Loucy (cell line): ENCODE data around the gene ARSH.

Experiments used
- H2AFZ ChIP-seq: fragments of 200-600 bp; sonication (generic); 2 replicates; pipeline ENCODE4 v1.6.0; 2016; ENCODE audit warnings: antibody characterized with exemption, mild to moderate bottlenecking, low read length, moderate library complexity
- H3F3A ChIP-seq: fragments of 200-600 bp; 2 replicates; pipeline ENCODE4 v1.6.0; 2016; ENCODE audit warnings: antibody characterized with exemption, low read depth, mild to moderate bottlenecking
- H3K27me3 ChIP-seq: fragments of 200-600 bp; sonication (generic); 2 replicates; pipeline ENCODE4 v1.6.1; 2014; ENCODE audit warnings: low read length, mild to moderate bottlenecking; ENCODE audit not compliant: insufficient read depth, poor library complexity, severe bottlenecking
- H3K36me3 ChIP-seq: fragments of 200-600 bp; sonication (generic); 2 replicates; pipeline ENCODE4 v1.6.1; 2016; ENCODE audit warnings: low read length; ENCODE audit not compliant: insufficient read depth
- H3K4me1 ChIP-seq: fragments of 200-600 bp; sonication (generic); 2 replicates; pipeline ENCODE4 v1.5.1; 2014; ENCODE audit warnings: low read length, mild to moderate bottlenecking; ENCODE audit not compliant: insufficient read depth, poor library complexity, severe bottlenecking
- H3K4me2 ChIP-seq: fragments of 200-600 bp; sonication (generic); 2 replicates; pipeline ENCODE4 v1.6.0; 2014; ENCODE audit warnings: antibody characterized with exemption, low read length, low read depth, mild to moderate bottlenecking; ENCODE audit not compliant: poor library complexity, severe bottlenecking
- H3K4me3 ChIP-seq: fragments of 200-600 bp; sonication (generic); 2 replicates; pipeline ENCODE4 v1.5.1; 2014; ENCODE audit warnings: low read length, mild to moderate bottlenecking, mixed read lengths; ENCODE audit not compliant: poor library complexity, severe bottlenecking
- H3K79me2 ChIP-seq: fragments of 200-600 bp; sonication (generic); 2 replicates; pipeline ENCODE4 v1.6.1; 2014; ENCODE audit warnings: low read length; ENCODE audit not compliant: insufficient read depth
- H3K9ac ChIP-seq: fragments of 200-600 bp; sonication (generic); 2 replicates; pipeline ENCODE4 v1.6.0; 2014; ENCODE audit warnings: mild to moderate bottlenecking, low read depth, low read length, moderate library complexity; ENCODE audit not compliant: poor library complexity, severe bottlenecking
- H3K9me2 ChIP-seq: fragments of 200-600 bp; sonication (generic); replicated peaks from 2 replicates; pipeline ENCODE4 v1.6.1; 2016; ENCODE audit warnings: low read depth, low read length, mixed read lengths
- H3K9me3 ChIP-seq: fragments of 200-600 bp; sonication (generic); 2 replicates; pipeline ENCODE4 v1.6.1; 2014; ENCODE audit warnings: mild to moderate bottlenecking, antibody characterized with exemption, low read length, low read depth; ENCODE audit not compliant: insufficient read depth
- H4K20me1 ChIP-seq: fragments of 200-600 bp; sonication (generic); 2 replicates; pipeline ENCODE4 v1.6.0; 2014; ENCODE audit warnings: antibody characterized with exemption, low read length, mild to moderate bottlenecking; ENCODE audit not compliant: insufficient read depth, poor library complexity, severe bottlenecking
- EZH2phosphoT487 ChIP-seq: fragments of 200-600 bp; IDR thresholded peaks from 2 replicates; pipeline ENCODE4 v1.6.1; 2018; ENCODE audit warnings: antibody characterized with exemption, mild to moderate bottlenecking, moderate library complexity, borderline replicate concordance
- TF ChIP-seq, protein P1 (sequence below): fragments of 200-600 bp; sonication (generic); conservative IDR thresholded peaks from 2 replicates; pipeline ENCODE4 v1.5.1; 2014; ENCODE audit warnings: mild to moderate bottlenecking, antibody characterized with exemption, low read length

Gene ARSH

DNA sequence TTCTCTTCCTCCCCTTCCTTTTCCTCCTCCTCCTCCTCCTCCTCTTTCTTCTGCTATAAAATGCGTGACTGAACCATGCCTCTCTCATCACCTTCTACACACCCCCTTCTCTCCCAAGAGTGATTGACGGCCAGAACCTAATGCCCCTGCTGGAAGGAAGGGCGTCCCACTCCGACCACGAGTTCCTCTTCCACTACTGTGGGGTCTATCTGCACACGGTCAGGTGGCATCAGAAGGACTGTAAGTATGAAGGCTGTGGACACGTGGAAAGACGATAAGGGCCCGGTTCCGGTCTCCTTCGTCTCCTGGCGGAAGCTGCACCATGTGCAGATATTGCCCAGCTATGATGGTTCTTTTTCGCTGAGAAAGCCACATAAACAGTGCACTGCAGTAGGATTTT lies 22.8 kb downstream of the ARSH start:
- H3K27me3 ChIP-seq = no peaks in the 10 kb centered on the region
- H3K9me3 ChIP-seq = no peaks in the 10 kb centered on the region
- no peaks in the 10 kb centered on the region for H3K36me3 ChIP-seq
- no peak overlapping the region for H3K4me2 ChIP-seq
- H3F3A ChIP-seq = no peaks in the 10 kb centered on the region
- H3K9me2 ChIP-seq = no peaks in the 10 kb centered on the region
- TF ChIP-seq, protein P1, sequence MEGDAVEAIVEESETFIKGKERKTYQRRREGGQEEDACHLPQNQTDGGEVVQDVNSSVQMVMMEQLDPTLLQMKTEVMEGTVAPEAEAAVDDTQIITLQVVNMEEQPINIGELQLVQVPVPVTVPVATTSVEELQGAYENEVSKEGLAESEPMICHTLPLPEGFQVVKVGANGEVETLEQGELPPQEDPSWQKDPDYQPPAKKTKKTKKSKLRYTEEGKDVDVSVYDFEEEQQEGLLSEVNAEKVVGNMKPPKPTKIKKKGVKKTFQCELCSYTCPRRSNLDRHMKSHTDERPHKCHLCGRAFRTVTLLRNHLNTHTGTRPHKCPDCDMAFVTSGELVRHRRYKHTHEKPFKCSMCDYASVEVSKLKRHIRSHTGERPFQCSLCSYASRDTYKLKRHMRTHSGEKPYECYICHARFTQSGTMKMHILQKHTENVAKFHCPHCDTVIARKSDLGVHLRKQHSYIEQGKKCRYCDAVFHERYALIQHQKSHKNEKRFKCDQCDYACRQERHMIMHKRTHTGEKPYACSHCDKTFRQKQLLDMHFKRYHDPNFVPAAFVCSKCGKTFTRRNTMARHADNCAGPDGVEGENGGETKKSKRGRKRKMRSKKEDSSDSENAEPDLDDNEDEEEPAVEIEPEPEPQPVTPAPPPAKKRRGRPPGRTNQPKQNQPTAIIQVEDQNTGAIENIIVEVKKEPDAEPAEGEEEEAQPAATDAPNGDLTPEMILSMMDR = no peak
- TF ChIP-seq EZH2phosphoT487 = no peak
- no peak overlapping the region for H2AFZ ChIP-seq
- H3K9ac ChIP-seq = no peak overlapping the region
- no peaks in the 10 kb centered on the region for H3K79me2 ChIP-seq
- no peaks in the 10 kb centered on the region for H4K20me1 ChIP-seq
- no peak overlapping the region for H3K4me3 ChIP-seq
- H3K4me1 ChIP-seq = no peaks in the 10 kb centered on the region

DNA sequence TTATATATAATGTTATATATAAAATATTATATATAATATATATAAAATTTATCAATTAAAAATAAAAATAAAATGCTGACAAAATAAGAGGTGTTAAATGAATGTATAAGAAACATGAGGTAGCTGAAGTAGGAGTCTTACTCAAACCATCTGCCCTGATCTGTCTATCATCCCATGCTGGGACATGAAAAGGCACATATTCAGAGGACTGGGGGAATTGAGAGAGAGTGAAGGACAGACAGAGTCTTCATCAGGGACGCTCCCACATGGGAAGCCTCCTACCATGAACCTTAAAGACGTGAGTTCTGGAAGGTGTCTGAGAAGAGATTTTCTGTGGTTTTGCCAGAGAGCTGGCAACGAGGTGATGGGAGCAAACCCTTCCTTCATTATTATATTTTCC lies 30.9 kb downstream of the ARSH start:
- no peaks in the 10 kb centered on the region for H4K20me1 ChIP-seq
- H3K9me2 ChIP-seq = no peaks in the 10 kb centered on the region
- H3F3A ChIP-seq = no peaks in the 10 kb centered on the region
- no peaks in the 10 kb centered on the region for H3K79me2 ChIP-seq
- TF ChIP-seq EZH2phosphoT487 = no peak
- TF ChIP-seq, protein P1 = no peak
- H3K9me3 ChIP-seq = no peaks in the 10 kb centered on the region
- H3K27me3 ChIP-seq = no peaks in the 10 kb centered on the region
- no peaks in the 10 kb centered on the region for H3K36me3 ChIP-seq
- H2AFZ ChIP-seq = no peak overlapping the region
- no peaks in the 10 kb centered on the region for H3K4me1 ChIP-seq
- no peak overlapping the region for H3K9ac ChIP-seq
- no peak overlapping the region for H3K4me3 ChIP-seq
- H3K4me2 ChIP-seq = no peak overlapping the region

DNA sequence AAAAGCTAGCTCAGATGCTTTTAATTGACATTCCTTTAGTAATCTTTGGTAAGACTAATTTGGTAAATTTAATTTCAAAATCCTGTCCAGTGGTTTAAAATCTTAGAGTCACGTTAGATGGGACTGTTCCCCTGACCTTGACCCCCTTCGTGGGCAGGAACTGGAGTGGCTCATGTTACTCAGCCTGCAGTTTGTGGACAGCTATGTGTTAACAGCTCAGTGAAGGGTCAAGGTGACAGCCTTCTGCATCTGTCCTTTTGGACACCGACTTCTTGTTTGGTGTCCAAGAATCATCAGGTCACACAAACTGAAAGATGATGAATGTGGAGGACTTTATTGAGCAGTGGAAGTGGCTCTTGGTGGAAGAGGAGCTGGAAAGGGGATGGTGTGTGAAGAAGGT lies 37.9 kb downstream of the ARSH start:
- no peaks in the 10 kb centered on the region for H3F3A ChIP-seq
- H3K36me3 ChIP-seq = no peaks in the 10 kb centered on the region
- H3K9me2 ChIP-seq = no peaks in the 10 kb centered on the region
- TF ChIP-seq, protein P1 = no peak
- TF ChIP-seq EZH2phosphoT487 = no peak
- no peaks in the 10 kb centered on the region for H3K9me3 ChIP-seq
- no peak overlapping the region for H3K4me3 ChIP-seq
- no peaks in the 10 kb centered on the region for H4K20me1 ChIP-seq
- no peaks in the 10 kb centered on the region for H3K4me1 ChIP-seq
- no peak overlapping the region for H3K9ac ChIP-seq
- no peaks in the 10 kb centered on the region for H3K79me2 ChIP-seq
- H3K27me3 ChIP-seq = no peaks in the 10 kb centered on the region
- H2AFZ ChIP-seq = no peak overlapping the region
- no peak overlapping the region for H3K4me2 ChIP-seq
